HL-60 (cell line): Measurements from ENCODE around the gene EHD4.

ENCODE experiments used
- CTCF ChIP-seq: IDR thresholded peaks from one replicate; pipeline ENCODE4 v1.5.1; 2011; ENCODE audit warnings: low read length, control low read depth, inconsistent platforms; ENCODE audit not compliant: insufficient read depth
- POLR2AphosphoS5 ChIP-seq: IDR thresholded peaks from 2 replicates; pipeline ENCODE4 v1.6.1; 2012; ENCODE audit warnings: low read depth
- REST ChIP-seq: IDR thresholded peaks from 2 replicates; pipeline ENCODE4 v1.6.1; 2012; ENCODE audit warnings: low read depth; ENCODE audit not compliant: insufficient replicate concordance

DNA sequence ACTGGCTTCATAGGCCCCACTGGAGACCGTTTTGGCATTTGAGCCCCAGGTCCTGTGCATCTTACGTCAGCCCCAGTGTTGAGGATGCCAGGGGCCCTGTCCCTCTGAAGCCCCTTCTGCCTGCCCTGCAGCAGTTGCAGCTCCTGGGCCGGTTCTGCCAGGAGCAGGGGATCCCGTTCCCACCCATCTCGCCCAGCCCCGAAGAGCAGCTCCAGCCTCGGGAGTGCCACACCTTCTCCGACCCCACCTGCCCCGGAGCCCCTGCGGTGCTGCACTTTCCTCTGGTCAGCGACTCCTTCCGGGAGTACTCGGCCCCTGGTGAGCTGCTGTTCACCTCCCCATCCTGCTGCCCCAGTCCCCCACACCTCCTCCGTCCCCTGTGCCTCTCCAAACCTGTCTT is 125.2 kb downstream of the EHD4 start:
- TF ChIP-seq CTCF (no peak), POLR2AphosphoS5 (no peak), REST (no peak)
